H1 (cell line): Measurements from ENCODE around the gene GGT5. TPM values are rescaled to one million over a fixed set of nuclear protein-coding genes. Genes with fewer than 3 reads are reported as not detected.

Source experiments
- CHD7 ChIP-seq: fragments of 300-600 bp; sonication (generic); IDR thresholded peaks from 2 replicates; pipeline ENCODE4 v1.7.1; 2012; ENCODE audit warnings: low read length, moderate library complexity, mild to moderate bottlenecking, inconsistent platforms; ENCODE audit not compliant: insufficient replicate concordance
- polyA plus RNA-seq, 7 experiments: library from polyadenylated mRNA; depleted of rRNA in 3 of 7; stranded (reverse) in 5 of 7; unstranded in 2 of 7; fragments of >200 nt in 5 of 7; fragments of 200-250 nt in 2 of 7; gene quantifications; 1 replicate in 5 of 7; 2 replicates in 1 of 7; 4 replicates in 1 of 7; pipeline versions ENCODE4 v1.2.1 to v1.2.3, GENCODE V29; 2011 to 2013; ENCODE audit warnings: missing spikeins in 2 of 7, mixed read lengths in 2 of 7
- total RNA-seq: library from RNA; stranded (reverse); fragmentation: NEBNext Ultra II Directional; extraction: Animal tissue kit (Norgen Biotek cat#: 25700); gene quantifications from 2 replicates; pipeline ENCODE4 v1.2.1, GENCODE V29; 2021

The GGT5 gene
- total and polyA plus RNA-seq, 2 of the 8 experiments (the other 6 are each of a cell fraction or from before 2014, with no cell fraction given): 0.05 TPM; not detected in 1

GRCh38 chr22:24217384-24217783, 27.5 kb downstream of the GGT5 start (continued):
- no peak for TF ChIP-seq CHD7
